ENCODE data around the gene TMEM175.

DNA sequence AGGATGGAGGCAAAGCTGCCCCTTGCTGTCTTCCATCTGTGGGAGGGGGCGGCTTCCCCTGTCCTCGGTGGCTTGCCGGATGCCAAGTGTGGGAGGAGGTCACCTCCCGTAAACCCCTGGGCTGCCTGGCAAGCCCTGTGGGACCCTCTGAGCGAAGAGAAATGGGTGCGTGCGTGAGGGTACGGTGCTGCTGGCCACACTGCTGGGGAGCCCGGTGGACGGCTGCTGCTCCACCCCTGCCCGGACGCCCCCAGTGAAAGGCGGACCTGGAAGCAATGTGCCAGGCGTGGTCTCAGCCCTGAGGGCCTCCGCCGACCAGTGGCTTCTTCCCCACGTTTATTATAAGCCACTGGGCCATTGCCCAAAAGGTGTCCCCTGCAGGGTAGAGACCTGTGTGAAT is 50.0 kb downstream of the TMEM175 start:
- TF ChIP-seq CTCF (conservative IDR thresholded peaks at IDR 0.05; ENCODE audit: low read depth, low read length) (no peak), RFX5 (IDR thresholded peaks at IDR 0.05; ENCODE audit: low read depth, low read length) (no peak), MAZ (IDR thresholded peaks at IDR 0.05; ENCODE audit: borderline replicate concordance, low read depth, low read length) (no peak), MAFK (IDR thresholded peaks at IDR 0.05; ENCODE audit: low read depth, low read length) (no peak), POLR2A (IDR thresholded peaks at IDR 0.05; ENCODE audit: low read depth, low read length) (no peak), CHD1 (IDR thresholded peaks at IDR 0.05; ENCODE audit: low read depth, low read length) (no peak), MXI1 (IDR thresholded peaks at IDR 0.05; ENCODE audit: borderline replicate concordance, low read depth, low read length) (no peak), USF2 (IDR thresholded peaks at IDR 0.05; ENCODE audit: low read depth, low read length) (no peak), RCOR1 (IDR thresholded peaks at IDR 0.05; ENCODE audit: insufficient replicate concordance, low read length) (no peak), ELK1 (IDR thresholded peaks at IDR 0.05; ENCODE audit: borderline replicate concordance, low read depth, low read length) (no peak), SMC3 (IDR thresholded peaks at IDR 0.05; ENCODE audit: low read depth, low read length) (no peak), RAD21 (IDR thresholded peaks at IDR 0.05; ENCODE audit: low read length) (no peak), CEBPB (IDR thresholded peaks at IDR 0.05; ENCODE audit: low read depth, low read length) (no peak), FOS (IDR thresholded peaks at IDR 0.05; ENCODE audit: low read depth, low read length) (no peak)
